Fibroblast of lung (primary cell): ENCODE data around the gene SPATA17. TPM values are rescaled to one million over a fixed set of nuclear protein-coding genes. Genes with fewer than 3 reads are reported as not detected.

Experiments
- DNase-seq, 2 donors: peaks; one replicate each; pipeline versions ENCODE4 v3.0.0 to v3.0.0-alpha.2; 2010; ENCODE audit warnings: low read depth in 2 of 2
- H2AFZ ChIP-seq: 2 replicates; pipeline ENCODE4 v1.5.1; 2012; ENCODE audit warnings: low read length, control low read depth, inconsistent platforms
- H3K27ac ChIP-seq: 2 replicates; pipeline ENCODE4 v1.5.1; 2011; ENCODE audit warnings: low read length, control low read depth; ENCODE audit not compliant: insufficient read depth
- H3K27me3 ChIP-seq: 2 replicates; pipeline ENCODE4 v1.5.1; 2011; ENCODE audit warnings: mild to moderate bottlenecking, low read length; ENCODE audit not compliant: control insufficient read depth, insufficient read depth
- H3K36me3 ChIP-seq: 2 replicates; pipeline ENCODE4 v1.5.1; 2011; ENCODE audit warnings: low read length; ENCODE audit not compliant: control insufficient read depth, insufficient read depth
- H3K4me1 ChIP-seq: 2 replicates; pipeline ENCODE4 v1.5.1; 2011; ENCODE audit warnings: low read length; ENCODE audit not compliant: control insufficient read depth, insufficient read depth; ENCODE audit errors: extremely low read depth
- H3K4me2 ChIP-seq: 2 replicates; pipeline ENCODE4 v1.5.1; 2011; ENCODE audit warnings: low read length, control low read depth; ENCODE audit not compliant: insufficient read depth; ENCODE audit errors: extremely low read depth
- H3K4me3 ChIP-seq, 4 experiments: fragments of 200-600 bp in 1 of 4; sonication (generic) in 1 of 4; replicated peaks in 1 of 4; 2 replicates each; pipeline ENCODE4 v1.5.1; 2011 to 2016; ENCODE audit warnings: low read length in 4 of 4, low read depth in 3 of 4, mild to moderate bottlenecking in 3 of 4, control low read depth in 2 of 4, inconsistent platforms in 1 of 4, mixed read lengths in 1 of 4; ENCODE audit not compliant: insufficient read depth in 1 of 4; ENCODE audit errors: control extremely low read depth in 1 of 4
- H3K79me2 ChIP-seq: 2 replicates; pipeline ENCODE4 v1.5.1; 2012; ENCODE audit warnings: mild to moderate bottlenecking, low read length, inconsistent platforms; ENCODE audit not compliant: control insufficient read depth, insufficient read depth
- H3K9ac ChIP-seq: 2 replicates; pipeline ENCODE4 v1.5.1; 2011; ENCODE audit warnings: mild to moderate bottlenecking, low read length, control low read depth; ENCODE audit not compliant: insufficient read depth
- H3K9me3 ChIP-seq: 2 replicates; pipeline ENCODE4 v1.5.1; 2012; ENCODE audit warnings: low read depth, low read length; ENCODE audit not compliant: control insufficient read depth, insufficient read depth
- H4K20me1 ChIP-seq: 2 replicates; pipeline ENCODE4 v1.5.1; 2011; ENCODE audit warnings: low read length; ENCODE audit not compliant: control insufficient read depth, insufficient read depth; ENCODE audit errors: extremely low read depth
- CTCF ChIP-seq, 2 donors: IDR thresholded peaks in 1 of 2; conservative IDR thresholded peaks in 1 of 2; 1 replicate in 1 of 2; 2 replicates in 1 of 2; pipeline ENCODE4 v1.5.1; 2011 to 2012; ENCODE audit warnings: low read length in 2 of 2, control low read depth in 1 of 2, inconsistent platforms in 1 of 2, low read depth in 1 of 2, mild to moderate bottlenecking in 1 of 2
- EZH2 ChIP-seq: IDR thresholded peaks from 2 replicates; pipeline ENCODE4 v1.5.1; 2012; ENCODE audit warnings: low read length, control low read depth, mild to moderate bottlenecking; ENCODE audit errors: missing control alignments
- polyA plus RNA-seq, 2 donors: library from polyadenylated mRNA; depleted of rRNA in 1 of 2; stranded (reverse) in 1 of 2; unstranded in 1 of 2; fragments of >200 nt; gene quantifications; 2 replicates each; pipeline ENCODE4 v1.2.1, GENCODE V29; 2011 to 2012; ENCODE audit warnings: missing spikeins in 1 of 2
- total RNA-seq: library from RNA; depleted of rRNA; stranded (reverse); fragments of >200 nt; gene quantifications from 2 replicates; pipeline ENCODE4 v1.2.1, GENCODE V29; 2014

Gene SPATA17
- total and polyA plus RNA-seq, 2 donors (not counting 1 experiment from before 2014, with no cell fraction given): 0.18 to 0.50 TPM

- H3K27me3 ChIP-seq: no peaks in the 10 kb centered on the region
- no peaks in the 10 kb centered on the region for H4K20me1 ChIP-seq
- no peak overlapping the region for H3K4me3 ChIP-seq
- H3K36me3 ChIP-seq: no peaks in the 10 kb centered on the region
- no peak overlapping the region for H2AFZ ChIP-seq
- H3K9ac ChIP-seq: no peak overlapping the region
- H3K79me2 ChIP-seq: peaks cover 5% of the 10 kb centered on the region
- no peak for TF ChIP-seq CTCF (conservative IDR thresholded peaks at IDR 0.05 in 1 of 2, IDR thresholded peaks at IDR 0.05 in 1 of 2; ENCODE audit: low read depth in 1 of 2, low read length in 2 of 2)
- TF ChIP-seq EZH2: no peak
- H3K4me2 ChIP-seq: no peak overlapping the region
- no peaks in the 10 kb centered on the region for H3K9me3 ChIP-seq
- H3K27ac ChIP-seq: no peak overlapping the region
- DNase-seq: no peak
- no peaks in the 10 kb centered on the region for H3K4me1 ChIP-seq
These were observed 14.0 kb upstream of the SPATA17 start for GRCh38 chr1:217617126-217617525.

DNA sequence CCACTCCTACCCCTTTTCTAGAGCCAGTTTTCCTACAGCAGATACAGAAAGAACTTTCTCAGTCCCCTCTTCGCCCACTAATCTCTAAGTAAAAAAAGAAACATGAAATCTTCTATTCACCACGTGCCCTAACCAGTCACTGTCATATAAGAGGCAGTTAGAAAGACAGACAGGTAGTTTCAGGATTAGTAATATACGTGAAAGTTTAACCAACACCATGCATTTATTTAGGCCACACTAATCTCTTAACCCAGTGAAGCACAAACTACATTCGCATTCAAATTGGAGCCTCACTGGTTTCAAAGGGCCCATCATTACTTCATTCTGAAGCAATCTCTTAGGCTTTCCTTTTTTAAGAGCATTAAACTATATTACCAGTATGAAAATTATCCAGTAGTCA, 10.3 kb upstream of the SPATA17 start:
- Histone ChIP-seq H3K36me3 (no peaks in the 10 kb centered on the region), H3K4me1 (no peaks in the 10 kb centered on the region), H4K20me1 (no peaks in the 10 kb centered on the region), H3K4me3 (no peak overlapping the region), H3K27ac (no peak overlapping the region), H3K4me2 (no peak overlapping the region), H3K79me2 (peaks cover 22% of the 10 kb centered on the region), H3K27me3 (no peaks in the 10 kb centered on the region), H2AFZ (no peak overlapping the region), H3K9ac (no peak overlapping the region), H3K9me3 (no peaks in the 10 kb centered on the region)
- DNase-seq: no peak
- TF ChIP-seq EZH2 (no peak), CTCF (conservative IDR thresholded peaks at IDR 0.05 in 1 of 2, IDR thresholded peaks at IDR 0.05 in 1 of 2; ENCODE audit: low read depth in 1 of 2, low read length in 2 of 2) (no peak)

DNA sequence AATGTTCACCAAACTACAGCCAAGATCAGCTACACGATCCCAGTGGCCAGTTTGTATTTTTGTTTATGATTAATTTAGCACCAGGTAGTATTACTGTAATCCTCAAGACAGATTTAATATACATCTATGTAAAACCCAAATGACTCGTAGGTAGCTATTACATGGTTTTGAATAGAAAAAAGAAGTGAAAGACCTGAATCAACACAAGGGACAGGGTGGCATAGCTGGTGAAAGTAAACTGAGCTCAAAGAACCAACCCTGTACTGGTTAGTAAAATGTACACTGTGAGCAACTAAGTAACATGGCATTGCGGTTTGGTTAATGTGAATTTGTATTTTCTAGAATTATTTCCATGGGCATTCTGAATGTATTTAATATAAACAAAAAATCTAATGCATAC, 9.1 kb upstream of the SPATA17 start:
- no peak overlapping the region for H3K9ac ChIP-seq
- no peaks in the 10 kb centered on the region for H4K20me1 ChIP-seq
- no peak overlapping the region for H2AFZ ChIP-seq
- no peak overlapping the region for H3K4me2 ChIP-seq
- H3K4me1 ChIP-seq: no peaks in the 10 kb centered on the region
- H3K36me3 ChIP-seq: no peaks in the 10 kb centered on the region
- no peak for TF ChIP-seq EZH2
- TF ChIP-seq CTCF (conservative IDR thresholded peaks at IDR 0.05 in 1 of 2, IDR thresholded peaks at IDR 0.05 in 1 of 2; ENCODE audit: low read depth in 1 of 2, low read length in 2 of 2): no peak
- H3K27me3 ChIP-seq: no peaks in the 10 kb centered on the region
- H3K4me3 ChIP-seq: no peak overlapping the region
- no peaks in the 10 kb centered on the region for H3K9me3 ChIP-seq
- peaks cover 30% of the 10 kb centered on the region for H3K79me2 ChIP-seq
- H3K27ac ChIP-seq: no peak overlapping the region
- DNase-seq: no peak
